ENCODE results near the gene OR2T6.

- TF ChIP-seq CTCF (IDR thresholded peaks at IDR 0.05) (no peak), POLR2AphosphoS5 (IDR thresholded peaks at IDR 0.05) (no peak)
These were observed 5.3 kb downstream of the OR2T6 start for GRCh38 chr1:248380854-248381253.

Measured in stomach (tissue), 4 donors.